NB4 (cell line): ENCODE data around the gene EPHB1.

ENCODE experiments used
- DNase-seq: peaks from one replicate; pipeline ENCODE4 v3.0.0; 2010; ENCODE audit warnings: low read depth
- H3K4me3 ChIP-seq: one replicate; pipeline ENCODE4 v1.5.1; 2011; ENCODE audit warnings: mild to moderate bottlenecking, low read depth, low read length, moderate library complexity
- MYC ChIP-seq: IDR thresholded peaks from 2 replicates; pipeline ENCODE4 v1.6.1; 2011; ENCODE audit warnings: low read depth, low read length
- POLR2A ChIP-seq: IDR thresholded peaks from 2 replicates; pipeline ENCODE4 v1.6.1; 2011; ENCODE audit warnings: mild to moderate bottlenecking; ENCODE audit not compliant: insufficient read length; ENCODE audit errors: extremely low read depth
- TF ChIP-seq, protein P1 (sequence below): IDR thresholded peaks from one replicate; pipeline ENCODE4 v1.5.1; 2012; ENCODE audit warnings: low read depth, low read length
- TF ChIP-seq, protein P2 (sequence below): IDR thresholded peaks from 2 replicates; pipeline ENCODE4 v1.6.1; 2011; ENCODE audit warnings: low read depth, low read length

Gene EPHB1

DNA sequence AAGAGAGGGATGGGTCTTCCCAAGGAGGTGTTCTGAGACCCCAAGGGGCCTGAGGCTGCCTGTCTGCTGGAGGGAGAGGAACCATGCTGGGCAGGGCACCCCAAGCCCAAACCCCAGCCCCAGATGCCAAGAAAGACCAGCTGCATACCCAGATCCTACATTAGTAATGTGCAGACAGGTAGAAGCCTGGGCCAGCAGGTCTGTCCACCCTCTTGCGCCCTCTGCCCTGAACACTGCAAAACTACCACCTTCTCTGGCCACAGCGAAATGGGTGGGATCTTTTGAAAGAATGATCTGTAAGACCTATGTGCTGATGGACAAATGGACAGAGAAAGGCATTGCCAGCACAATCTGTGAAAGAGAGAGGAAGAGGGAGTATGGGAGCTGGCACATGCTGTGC is 283.2 kb downstream of the EPHB1 start:
- DNase-seq, result no peak
- H3K4me3 ChIP-seq, result no peak overlapping the region

DNA sequence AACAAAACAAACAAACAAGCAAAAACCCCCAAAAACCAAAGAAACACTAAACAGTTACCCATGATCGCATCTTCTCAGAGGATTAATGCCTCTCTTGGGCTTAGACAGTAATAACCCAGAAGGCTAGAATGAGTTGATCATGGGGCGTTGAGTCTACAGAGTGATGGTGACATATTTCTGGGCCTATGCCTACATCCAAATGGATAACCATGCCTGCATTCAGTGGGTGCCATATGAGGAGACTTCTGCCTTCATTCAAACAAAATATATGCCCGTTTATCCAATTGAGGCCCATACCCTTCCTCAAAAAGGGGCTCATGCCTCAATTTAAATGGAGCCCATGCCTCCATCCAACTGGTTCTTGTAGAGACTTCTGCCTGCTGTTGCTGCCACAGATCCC is 284.0 kb downstream of the EPHB1 start:
- TF ChIP-seq MYC (no peak), POLR2A (no peak)
- TF ChIP-seq, protein P1, sequence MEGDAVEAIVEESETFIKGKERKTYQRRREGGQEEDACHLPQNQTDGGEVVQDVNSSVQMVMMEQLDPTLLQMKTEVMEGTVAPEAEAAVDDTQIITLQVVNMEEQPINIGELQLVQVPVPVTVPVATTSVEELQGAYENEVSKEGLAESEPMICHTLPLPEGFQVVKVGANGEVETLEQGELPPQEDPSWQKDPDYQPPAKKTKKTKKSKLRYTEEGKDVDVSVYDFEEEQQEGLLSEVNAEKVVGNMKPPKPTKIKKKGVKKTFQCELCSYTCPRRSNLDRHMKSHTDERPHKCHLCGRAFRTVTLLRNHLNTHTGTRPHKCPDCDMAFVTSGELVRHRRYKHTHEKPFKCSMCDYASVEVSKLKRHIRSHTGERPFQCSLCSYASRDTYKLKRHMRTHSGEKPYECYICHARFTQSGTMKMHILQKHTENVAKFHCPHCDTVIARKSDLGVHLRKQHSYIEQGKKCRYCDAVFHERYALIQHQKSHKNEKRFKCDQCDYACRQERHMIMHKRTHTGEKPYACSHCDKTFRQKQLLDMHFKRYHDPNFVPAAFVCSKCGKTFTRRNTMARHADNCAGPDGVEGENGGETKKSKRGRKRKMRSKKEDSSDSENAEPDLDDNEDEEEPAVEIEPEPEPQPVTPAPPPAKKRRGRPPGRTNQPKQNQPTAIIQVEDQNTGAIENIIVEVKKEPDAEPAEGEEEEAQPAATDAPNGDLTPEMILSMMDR, result no peak
- TF ChIP-seq, protein P2, sequence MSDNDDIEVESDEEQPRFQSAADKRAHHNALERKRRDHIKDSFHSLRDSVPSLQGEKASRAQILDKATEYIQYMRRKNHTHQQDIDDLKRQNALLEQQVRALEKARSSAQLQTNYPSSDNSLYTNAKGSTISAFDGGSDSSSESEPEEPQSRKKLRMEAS, result no peak
- H3K4me3 ChIP-seq, result no peak overlapping the region
- no peak for DNase-seq

More for the DNA sequence above, 283.2 kb downstream of the EPHB1 start:
- TF ChIP-seq MYC, result no peak
- TF ChIP-seq, protein P1, result no peak
- TF ChIP-seq, protein P2, result no peak
- TF ChIP-seq POLR2A, result no peak

DNA sequence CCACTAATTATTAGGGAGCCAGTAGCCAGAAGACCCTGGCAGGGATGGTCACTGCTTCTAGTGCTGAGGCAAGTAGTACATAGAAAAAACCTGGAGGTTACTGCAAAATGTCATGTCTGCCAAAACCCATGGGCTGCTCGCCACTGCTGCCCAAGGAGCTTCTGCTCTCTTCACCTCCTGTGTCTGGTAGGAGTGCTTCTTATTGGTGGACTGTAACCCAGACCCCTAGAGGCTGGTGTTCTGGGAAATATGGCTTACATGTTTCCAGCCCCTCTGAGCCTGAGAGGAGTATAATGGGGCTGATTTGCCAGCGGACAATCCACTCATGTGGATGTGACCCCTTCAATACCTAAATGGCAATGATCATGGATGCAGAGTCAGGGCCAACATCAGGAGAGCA is 286.4 kb downstream of the EPHB1 start:
- no peak overlapping the region for H3K4me3 ChIP-seq
- DNase-seq, result no peak
- no peak for TF ChIP-seq POLR2A
- no peak for TF ChIP-seq MYC

DNA sequence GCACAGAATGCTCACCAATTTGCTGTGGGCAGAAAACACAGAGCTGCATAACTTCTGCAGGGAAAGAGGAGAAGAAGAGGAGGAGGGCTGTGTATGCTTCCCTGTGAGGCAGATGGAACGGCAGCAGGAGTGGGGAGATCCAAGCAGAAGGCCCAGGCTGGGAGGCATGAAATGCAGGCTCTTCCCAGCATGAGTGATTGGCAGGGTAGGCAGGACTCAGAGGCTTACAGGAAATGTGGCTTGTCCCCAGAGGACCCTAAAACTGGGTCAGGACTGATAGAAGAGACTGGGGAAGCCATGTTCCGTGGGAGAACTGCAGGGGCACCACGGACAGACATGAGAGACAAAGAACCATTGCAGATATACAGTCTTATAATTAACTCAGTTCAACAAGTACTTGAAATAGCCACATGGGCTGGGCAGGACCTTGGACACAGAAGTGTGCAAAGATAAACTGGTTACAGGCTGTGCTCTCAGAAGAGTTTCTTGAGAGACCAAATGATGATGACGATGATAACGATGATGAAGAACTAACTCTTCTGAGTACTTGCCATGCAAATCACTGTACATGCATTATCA is 286.9 kb downstream of the EPHB1 start:
- H3K4me3 ChIP-seq, result no peak overlapping the region
- no peak for DNase-seq
- TF ChIP-seq, protein P2, result no peak
- TF ChIP-seq POLR2A, result no peak

DNA sequence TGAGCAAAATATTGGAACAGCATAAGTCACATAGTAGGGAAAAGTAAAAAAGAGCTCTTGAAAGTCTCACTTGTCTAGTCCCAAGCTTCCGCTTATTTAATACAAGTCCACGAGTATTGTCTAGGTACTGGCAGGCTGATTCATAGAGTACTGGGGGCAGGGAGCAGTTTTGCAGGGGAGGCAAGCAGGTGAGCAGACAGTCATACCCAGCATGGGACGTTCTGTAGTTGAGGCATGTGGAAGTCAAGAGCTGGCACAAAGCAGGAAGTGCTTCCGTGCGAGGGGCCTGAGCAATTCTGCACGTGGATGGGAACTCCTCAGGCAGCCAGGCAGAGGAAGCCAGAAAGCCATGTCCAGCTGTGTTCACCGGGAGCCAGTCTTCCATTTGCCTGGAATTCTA is 287.6 kb downstream of the EPHB1 start:
- no peak for DNase-seq
- TF ChIP-seq POLR2A, result no peak
- no peak for TF ChIP-seq MYC
- TF ChIP-seq, protein P2, result no peak
- TF ChIP-seq, protein P1, result no peak
- no peak overlapping the region for H3K4me3 ChIP-seq

DNA sequence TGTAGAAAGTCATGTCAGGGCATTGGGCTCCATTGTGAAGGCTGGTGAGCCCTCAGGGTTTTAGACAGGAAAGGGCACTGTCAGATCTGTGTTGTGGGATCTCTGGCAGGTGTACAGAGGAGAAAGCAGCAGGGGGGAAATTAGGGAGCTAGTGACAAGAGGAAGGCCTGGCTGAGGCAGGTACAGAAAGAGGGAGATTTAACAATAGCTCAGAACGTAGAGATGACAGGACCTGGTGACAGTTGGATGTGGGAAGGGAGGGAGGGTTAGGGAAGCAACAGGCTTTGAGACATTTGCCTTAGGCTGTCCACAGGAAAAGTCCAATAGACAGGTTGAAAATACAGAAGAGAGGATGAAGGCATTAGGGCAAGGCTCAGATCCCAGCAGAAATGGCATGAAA is 288.1 kb downstream of the EPHB1 start:
- DNase-seq, result no peak
- no peak overlapping the region for H3K4me3 ChIP-seq
- TF ChIP-seq POLR2A (no peak), MYC (no peak)
- TF ChIP-seq, protein P1, result no peak
- TF ChIP-seq, protein P2, result no peak

DNA sequence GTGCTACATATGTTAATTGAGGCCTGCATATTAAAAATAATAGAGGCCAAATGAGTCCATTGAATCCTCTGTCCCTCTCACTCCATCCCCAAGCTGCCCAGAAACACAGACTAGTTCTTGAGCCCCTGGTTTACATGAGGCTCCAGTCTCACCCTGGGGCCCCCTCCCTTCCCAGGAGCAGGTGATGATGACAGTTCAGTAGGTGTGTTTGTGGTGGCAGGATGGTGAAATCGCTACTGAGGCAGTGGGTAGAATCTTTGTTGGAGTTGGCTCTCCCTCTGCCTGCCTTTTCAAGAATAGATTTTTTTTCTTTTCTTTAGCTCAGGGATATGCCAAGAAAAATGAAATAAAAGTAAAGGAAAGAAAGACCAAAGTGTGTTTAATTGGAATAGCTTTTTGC is 288.7 kb downstream of the EPHB1 start:
- H3K4me3 ChIP-seq, result no peak overlapping the region
- no peak for DNase-seq
- TF ChIP-seq, protein P1, result no peak
- TF ChIP-seq MYC (no peak), POLR2A (no peak)
- TF ChIP-seq, protein P2, result no peak
